Osteoblast (primary cell): ENCODE results near the gene CCDC88B. TPM values are rescaled to one million over a fixed set of nuclear protein-coding genes. Genes with fewer than 3 reads are reported as not detected.

Experiments used
- DNase-seq: peaks from one replicate; pipeline ENCODE4 v3.0.0; 2011; ENCODE audit warnings: low spot score, mixed read lengths; ENCODE audit not compliant: insufficient read length; ENCODE audit errors: missing footprints
- H2AFZ ChIP-seq: 2 replicates; pipeline ENCODE4 v1.6.0; 2011; ENCODE audit warnings: mild to moderate bottlenecking, low read length
- H3K27ac ChIP-seq: 2 replicates; pipeline ENCODE4 v1.5.1; 2011; ENCODE audit warnings: mild to moderate bottlenecking, low read depth, low read length, moderate library complexity
- H3K27me3 ChIP-seq: 2 replicates; pipeline ENCODE4 v1.6.0; 2012; ENCODE audit warnings: mild to moderate bottlenecking, control low read depth, inconsistent platforms, low read length, moderate library complexity; ENCODE audit not compliant: insufficient read depth
- H3K36me3 ChIP-seq: 2 replicates; pipeline ENCODE4 v1.5.1; 2011; ENCODE audit warnings: mild to moderate bottlenecking, low read length, control low read depth, moderate library complexity; ENCODE audit not compliant: insufficient read depth
- H3K4me1 ChIP-seq: 2 replicates; pipeline ENCODE4 v1.5.1; 2011; ENCODE audit warnings: mild to moderate bottlenecking, low read length, control low read depth, moderate library complexity; ENCODE audit not compliant: insufficient read depth
- H3K4me2 ChIP-seq: 2 replicates; pipeline ENCODE4 v1.6.0; 2011; ENCODE audit warnings: mild to moderate bottlenecking, low read length; ENCODE audit not compliant: insufficient read depth
- H3K4me3 ChIP-seq: fragments of 200-600 bp; sonication (generic); 3 replicates; pipeline ENCODE4 v1.5.1; 2012; ENCODE audit warnings: mild to moderate bottlenecking, low read length, inconsistent platforms; ENCODE audit not compliant: insufficient read depth
- H3K79me2 ChIP-seq: 2 replicates; pipeline ENCODE4 v1.6.0; 2012; ENCODE audit warnings: mild to moderate bottlenecking, low read length, control low read depth, inconsistent platforms; ENCODE audit not compliant: insufficient read depth
- H3K9me3 ChIP-seq: 2 replicates; pipeline ENCODE4 v1.5.1; 2011; ENCODE audit warnings: low read depth, low read length, control low read depth
- H4K20me1 ChIP-seq: 2 replicates; pipeline ENCODE4 v1.6.0; 2012; ENCODE audit warnings: mild to moderate bottlenecking, low read length, control low read depth; ENCODE audit not compliant: insufficient read depth
- CTCF ChIP-seq: IDR thresholded peaks from 2 replicates; pipeline ENCODE4 v1.5.1; 2011; ENCODE audit warnings: mild to moderate bottlenecking, low read depth, low read length, moderate library complexity; ENCODE audit errors: extremely low read depth
- total RNA-seq: library from RNA; depleted of rRNA; stranded (reverse); fragments of >200 nt; gene quantifications from 2 replicates; pipeline ENCODE4 v1.2.3, GENCODE V29; 2012

The CCDC88B gene
- total RNA-seq, 1 donor = 1.4 TPM

- Histone ChIP-seq H2AFZ (no peak overlapping the region), H3K4me1 (peaks cover 21% of the 10 kb centered on the region), H3K27me3 (no peaks in the 10 kb centered on the region), H3K79me2 (peaks cover 16% of the 10 kb centered on the region), H3K9me3 (no peaks in the 10 kb centered on the region), H3K4me3 (no peak overlapping the region), H4K20me1 (peaks cover 5% of the 10 kb centered on the region), H3K27ac (no peak overlapping the region), H3K4me2 (no peak overlapping the region), H3K36me3 (peaks cover 42% of the 10 kb centered on the region)
- no peak for TF ChIP-seq CTCF
- DNase-seq = no peak
Measured at GRCh38 chr11:64361659-64362058, 21.7 kb downstream of the CCDC88B start.

GRCh38 chr11:64362339-64362738, 22.3 kb downstream of the CCDC88B start:
- no peak overlapping the region for H3K4me3 ChIP-seq
- no peaks in the 10 kb centered on the region for H3K9me3 ChIP-seq
- no peak overlapping the region for H3K4me2 ChIP-seq
- H3K36me3 ChIP-seq = peaks cover 42% of the 10 kb centered on the region
- no peak for TF ChIP-seq CTCF
- no peak overlapping the region for H2AFZ ChIP-seq
- H4K20me1 ChIP-seq = peaks cover 5% of the 10 kb centered on the region
- no peak overlapping the region for H3K27ac ChIP-seq
- H3K27me3 ChIP-seq = no peaks in the 10 kb centered on the region
- peaks cover 21% of the 10 kb centered on the region for H3K4me1 ChIP-seq
- peaks cover 16% of the 10 kb centered on the region for H3K79me2 ChIP-seq
- DNase-seq = no peak

- H3K4me2 ChIP-seq = no peak overlapping the region
- no peak overlapping the region for H3K27ac ChIP-seq
- peaks cover 10% of the 10 kb centered on the region for H4K20me1 ChIP-seq
- H3K9me3 ChIP-seq = no peaks in the 10 kb centered on the region
- TF ChIP-seq CTCF = no peak
- peaks cover 51% of the 10 kb centered on the region for H3K36me3 ChIP-seq
- H2AFZ ChIP-seq = no peak overlapping the region
- peaks cover 8% of the 10 kb centered on the region for H3K4me1 ChIP-seq
- H3K4me3 ChIP-seq = no peak overlapping the region
- peak; percentile 27 for DNase-seq
- no peaks in the 10 kb centered on the region for H3K27me3 ChIP-seq
- H3K79me2 ChIP-seq = peaks cover 9% of the 10 kb centered on the region
Measured at GRCh38 chr11:64364435-64364834, 24.4 kb downstream of the CCDC88B start.

GRCh38 chr11:64364911-64365310, 24.9 kb downstream of the CCDC88B start:
- Histone ChIP-seq H3K27me3 (no peaks in the 10 kb centered on the region), H3K4me2 (no peak overlapping the region), H3K9me3 (no peaks in the 10 kb centered on the region), H4K20me1 (peaks cover 6% of the 10 kb centered on the region), H3K36me3 (peaks cover 54% of the 10 kb centered on the region), H3K4me1 (peaks cover 4% of the 10 kb centered on the region), H3K4me3 (no peak overlapping the region), H2AFZ (no peak overlapping the region), H3K27ac (no peak overlapping the region), H3K79me2 (peaks cover 4% of the 10 kb centered on the region)
- DNase-seq = peak; percentile 66
- no peak for TF ChIP-seq CTCF
